SK-N-SH treated with all-trans-retinoic acid at 6 μM for 48 hours (cell line): ENCODE measurements around the gene ADK.

Experiments
- ZFP30 ChIP-seq: fragments of 450-650 bp; formaldehyde crosslinking; IDR thresholded peaks from 2 replicates; pipeline ENCODE4 v1.5.0; 2022; ENCODE audit warnings: mild to moderate bottlenecking, moderate library complexity
- ZNF565 ChIP-seq: fragments of 450-650 bp; formaldehyde crosslinking; conservative IDR thresholded peaks from 2 replicates; pipeline ENCODE4 v1.5.0; 2020; ENCODE audit warnings: low read depth, mild to moderate bottlenecking, moderate library complexity
- ZNF70 ChIP-seq: fragments of 450-650 bp; formaldehyde crosslinking; IDR thresholded peaks from 2 replicates; pipeline ENCODE4 v1.5.0; 2020; ENCODE audit warnings: mild to moderate bottlenecking, moderate library complexity

GRCh38 chr10:74434547-74434946 lies 283.5 kb downstream of the ADK start:
- TF ChIP-seq ZNF70 (no peak), ZNF565 (CRISPR knock-in tag) (no peak), ZFP30 (CRISPR knock-in tag) (no peak)
